Endometrial microvascular endothelial cells (primary cell): ENCODE measurements around the gene KLF18. TPM values are rescaled to one million over a fixed set of nuclear protein-coding genes. Genes with fewer than 3 reads are reported as not detected.
"Not testable (repeated sequence)": the region's sequence is repeated elsewhere in the genome, so short reads cannot be mapped to it uniquely, and the experiment has no call there.

Experiments
- in situ Hi-C: cut with HindIII; loops from 2 replicates; pipeline ENCODE4 v1.10.0; 2017; ENCODE audit warnings: low sequenced_read_pairs, low pct_unique_long_range_greater_than_20kb; ENCODE audit errors: inconsistent ontology term
- total RNA-seq: library from RNA; depleted of rRNA; stranded (reverse); fragments of >200 nt; gene quantifications from one replicate; pipeline ENCODE4 v1.2.3, GENCODE V29; 2015; ENCODE audit errors: inconsistent ontology term

Gene KLF18
- not detected for total RNA-seq

GRCh38 chr1:44141531-44141930, at the start of gene KLF18:
Gene KLF18, minus strand, starts transcription at chr1:44141631. Its CDS starts 0 bp downstream, at chr1:44141631.
- in situ Hi-C loops, result no loop called here

- in situ Hi-C loops, result no loop called here
These were observed 33.2 kb upstream of the KLF18 start for GRCh38 chr1:44174630-44175029.

- in situ Hi-C loops, result no loop called here
These were observed 28.9 kb upstream of the KLF18 start for GRCh38 chr1:44170281-44170823.

GRCh38 chr1:44168520-44169098, 27.2 kb upstream of the KLF18 start:
- in situ Hi-C loops, result no loop called here

GRCh38 chr1:44161546-44161945, 20.1 kb upstream of the KLF18 start:
- in situ Hi-C loops, result no loop called here

- in situ Hi-C loops, result no loop called here
These were observed 17.4 kb upstream of the KLF18 start for GRCh38 chr1:44158871-44159270.

- in situ Hi-C loops, result no loop called here
These were observed 16.5 kb upstream of the KLF18 start for GRCh38 chr1:44157903-44158302.

- in situ Hi-C loops, result no loop called here
These were observed 12.6 kb upstream of the KLF18 start for GRCh38 chr1:44154049-44154448.

- in situ Hi-C loops, result no loop called here
These were observed 11.3 kb upstream of the KLF18 start for GRCh38 chr1:44152692-44153091.

GRCh38 chr1:44151808-44152207, 10.4 kb upstream of the KLF18 start:
- in situ Hi-C loops, result no loop called here

GRCh38 chr1:44151332-44151731, 9.9 kb upstream of the KLF18 start:
- in situ Hi-C loops, result no loop called here

GRCh38 chr1:44147582-44147981, 6.2 kb upstream of the KLF18 start:
- in situ Hi-C loops, result no loop called here

- in situ Hi-C loops, result no loop called here
These were observed 5.3 kb upstream of the KLF18 start for GRCh38 chr1:44146536-44147361.

GRCh38 chr1:44144962-44145756, 3.7 kb upstream of the KLF18 start:
- in situ Hi-C loops, result no loop called here

- in situ Hi-C loops, result not testable (repeated sequence)
These were observed 1.9 kb downstream of the KLF18 start for GRCh38 chr1:44139565-44139964.

- in situ Hi-C loops, result no loop called here
These were observed 3.2 kb downstream of the KLF18 start for GRCh38 chr1:44138239-44138638.

- in situ Hi-C loops, result no loop called here
These were observed 5.5 kb downstream of the KLF18 start for GRCh38 chr1:44135886-44136285.

- in situ Hi-C loops, result no loop called here
These were observed 7.1 kb downstream of the KLF18 start for GRCh38 chr1:44134071-44134920.

- in situ Hi-C loops, result no loop called here
These were observed 10.0 kb downstream of the KLF18 start for GRCh38 chr1:44131411-44131810.
